ENCODE measurements around the gene SH3D19. TPM values are rescaled to one million over a fixed set of nuclear protein-coding genes. Genes with fewer than 3 reads are reported as not detected.

Gene SH3D19
- polyA plus RNA-seq, 3 donors = not detected

DNA sequence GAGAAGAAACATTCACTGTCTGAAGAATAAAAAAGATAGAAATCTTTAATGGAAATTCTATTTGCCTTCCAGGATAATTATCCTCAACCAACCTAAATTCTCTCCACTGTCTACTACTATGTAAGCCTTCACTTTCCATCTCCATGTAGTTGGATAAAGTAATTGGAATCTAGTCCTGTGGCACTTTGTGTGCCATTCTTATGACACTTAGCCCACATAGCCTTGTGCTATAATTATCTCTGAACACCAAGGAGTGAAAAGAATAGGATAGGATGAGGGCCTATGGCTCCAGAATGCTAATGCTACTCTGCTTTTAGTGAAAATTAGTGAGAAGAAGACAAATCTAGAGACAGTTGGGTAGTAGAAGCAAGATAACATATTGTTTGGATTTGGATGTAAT, 28.2 kb downstream of the SH3D19 start:
- Mint-ChIP-seq H3K4me1 (no peaks in the 10 kb centered on the region), H3K9me3 (peaks cover 3 to 17% (median 4%) of the 10 kb centered on the region in 7 donors), H3K36me3 (no peaks in the 10 kb centered on the region), H3K27me3 (ENCODE audit: low read depth in 3 of 3) (peaks cover 0 to 7% (median 0%) of the 10 kb centered on the region in 3 donors), H3K4me3 (no peak overlapping the region), H3K27ac (no peak overlapping the region)
- Histone ChIP-seq H4K20me1 (ENCODE audit: insufficient read depth, low read length) (no peaks in the 10 kb centered on the region), H3K36me3 (replicated peaks in 1 of 2; ENCODE audit: control insufficient read depth in 1 of 2, insufficient read depth in 2 of 2, low read length in 2 of 2) (no peaks in the 10 kb centered on the region), H3K4me2 (replicated peaks; ENCODE audit: extremely low read depth, low read length, poor library complexity, severe bottlenecking) (no peak overlapping the region), H3K27me3 (ENCODE audit: control insufficient read depth in 2 of 2, insufficient read depth in 2 of 2, low read length in 2 of 2) (no peaks in the 10 kb centered on the region), H3K9me3 (replicated peaks in 1 of 2; ENCODE audit: control insufficient read depth in 1 of 2, insufficient read depth in 1 of 2, low read length in 2 of 2) (no peaks in the 10 kb centered on the region), H3K27ac (ENCODE audit: low read depth in 1 of 2, low read length in 2 of 2) (no peak overlapping the region), H3K9ac (ENCODE audit: insufficient read depth, low read length, poor library complexity, severe bottlenecking) (no peak overlapping the region), H3K4me1 (ENCODE audit: control insufficient read depth in 1 of 2, insufficient read depth in 2 of 2, low read length in 2 of 2) (no peaks in the 10 kb centered on the region), H3K4me3 (replicated peaks in 1 of 3; ENCODE audit: low read depth in 2 of 3, low read length in 3 of 3) (no peak overlapping the region), H3K79me2 (ENCODE audit: insufficient read depth, low read length) (no peaks in the 10 kb centered on the region), H2AFZ (ENCODE audit: insufficient read depth, low read depth, low read length, poor library complexity, severe bottlenecking) (no peak overlapping the region)
- intact Hi-C loops (cut with micrococcal nuclease) = no loop called here
- no peak for DNase-seq
- TF ChIP-seq, protein P1, sequence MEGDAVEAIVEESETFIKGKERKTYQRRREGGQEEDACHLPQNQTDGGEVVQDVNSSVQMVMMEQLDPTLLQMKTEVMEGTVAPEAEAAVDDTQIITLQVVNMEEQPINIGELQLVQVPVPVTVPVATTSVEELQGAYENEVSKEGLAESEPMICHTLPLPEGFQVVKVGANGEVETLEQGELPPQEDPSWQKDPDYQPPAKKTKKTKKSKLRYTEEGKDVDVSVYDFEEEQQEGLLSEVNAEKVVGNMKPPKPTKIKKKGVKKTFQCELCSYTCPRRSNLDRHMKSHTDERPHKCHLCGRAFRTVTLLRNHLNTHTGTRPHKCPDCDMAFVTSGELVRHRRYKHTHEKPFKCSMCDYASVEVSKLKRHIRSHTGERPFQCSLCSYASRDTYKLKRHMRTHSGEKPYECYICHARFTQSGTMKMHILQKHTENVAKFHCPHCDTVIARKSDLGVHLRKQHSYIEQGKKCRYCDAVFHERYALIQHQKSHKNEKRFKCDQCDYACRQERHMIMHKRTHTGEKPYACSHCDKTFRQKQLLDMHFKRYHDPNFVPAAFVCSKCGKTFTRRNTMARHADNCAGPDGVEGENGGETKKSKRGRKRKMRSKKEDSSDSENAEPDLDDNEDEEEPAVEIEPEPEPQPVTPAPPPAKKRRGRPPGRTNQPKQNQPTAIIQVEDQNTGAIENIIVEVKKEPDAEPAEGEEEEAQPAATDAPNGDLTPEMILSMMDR (IDR thresholded peaks at IDR 0.05) = no peak

DNA sequence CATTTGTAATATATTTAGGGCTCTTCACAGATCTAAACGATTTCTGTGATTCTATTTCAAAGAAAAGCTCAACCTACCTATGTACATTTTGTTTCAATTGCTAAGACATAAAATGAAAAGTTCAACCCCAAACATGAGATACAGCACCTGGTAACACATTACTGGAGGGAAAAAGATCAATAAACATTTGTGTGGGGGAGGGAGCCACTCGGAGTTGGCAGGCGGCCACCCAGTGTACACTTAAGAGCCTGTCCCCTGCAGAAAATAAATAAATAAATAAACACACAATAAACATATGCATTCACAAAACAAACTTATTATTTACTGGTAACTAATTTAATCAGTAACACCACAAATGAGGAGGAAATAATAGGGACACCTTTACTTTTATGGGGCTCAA, 29.2 kb downstream of the SH3D19 start:
- no peaks in the 10 kb centered on the region for H3K27me3 ChIP-seq (ENCODE audit: control insufficient read depth in 2 of 2, insufficient read depth in 2 of 2, low read length in 2 of 2)
- H3K36me3 Mint-ChIP-seq = no peaks in the 10 kb centered on the region
- H3K36me3 ChIP-seq (replicated peaks in 1 of 2; ENCODE audit: control insufficient read depth in 1 of 2, insufficient read depth in 2 of 2, low read length in 2 of 2) = no peaks in the 10 kb centered on the region
- H3K9me3 Mint-ChIP-seq = peaks cover 0 to 14% (median 2%) of the 10 kb centered on the region in 7 donors
- H2AFZ ChIP-seq (ENCODE audit: insufficient read depth, low read depth, low read length, poor library complexity, severe bottlenecking) = no peak overlapping the region
- no peak overlapping the region for H3K4me3 Mint-ChIP-seq
- TF ChIP-seq, protein P1 (IDR thresholded peaks at IDR 0.05) = no peak
- H3K27ac Mint-ChIP-seq = no peak overlapping the region
- H3K4me1 ChIP-seq (ENCODE audit: control insufficient read depth in 1 of 2, insufficient read depth in 2 of 2, low read length in 2 of 2) = no peaks in the 10 kb centered on the region
- WGBS (ENCODE audit: insufficient coverage) = no CpG with 5 or more reads among the region's 3 CpGs
- no peak overlapping the region for H3K9ac ChIP-seq (ENCODE audit: insufficient read depth, low read length, poor library complexity, severe bottlenecking)
- intact Hi-C loops (cut with micrococcal nuclease) = no loop called here
- no peak overlapping the region for H3K4me3 ChIP-seq (replicated peaks in 1 of 3; ENCODE audit: low read depth in 2 of 3, low read length in 3 of 3)
- no peaks in the 10 kb centered on the region for H3K9me3 ChIP-seq (replicated peaks in 1 of 2; ENCODE audit: control insufficient read depth in 1 of 2, insufficient read depth in 1 of 2, low read length in 2 of 2)
- H3K27me3 Mint-ChIP-seq (ENCODE audit: low read depth in 3 of 3) = peaks cover 1 to 4% (median 1%) of the 10 kb centered on the region in 3 donors
- no peak overlapping the region for H3K27ac ChIP-seq (ENCODE audit: low read depth in 1 of 2, low read length in 2 of 2)
- H3K79me2 ChIP-seq (ENCODE audit: insufficient read depth, low read length) = no peaks in the 10 kb centered on the region
- DNase-seq = no peak
- no peak overlapping the region for H3K4me2 ChIP-seq (replicated peaks; ENCODE audit: extremely low read depth, low read length, poor library complexity, severe bottlenecking)
- H3K4me1 Mint-ChIP-seq = no peaks in the 10 kb centered on the region
- H4K20me1 ChIP-seq (ENCODE audit: insufficient read depth, low read length) = no peaks in the 10 kb centered on the region

All from CD14-positive monocyte (primary cell).